PC-9 (cell line): Measurements from ENCODE around the gene TCTA. TPM values are rescaled to one million over a fixed set of nuclear protein-coding genes. Genes with fewer than 3 reads are reported as not detected.
A peak's percentile ranks its signal among the peaks of the same experiment; 100 is the strongest.

ENCODE experiments used
- BruUV-seq: library from RNA; stranded (reverse); fragments of 400-500 nt; replicated peaks from 2 replicates; lab custom pipeline; 2021; lab: Mats Ljungman, UMichigan
- CTCF ChIA-PET: fragments of 300-600 bp; sonication (Branson Sonifier 250); formaldehyde crosslinking; loops from one replicate; lab custom pipeline; 2022; ENCODE audit warnings: antibody characterized with exemption; lab: Charles Lee
- POLR2A ChIA-PET: fragments of 300-600 bp; sonication (Branson Sonifier 250); formaldehyde crosslinking; loops from one replicate; lab custom pipeline; 2022; ENCODE audit warnings: antibody characterized with exemption; ENCODE audit not compliant: unreplicated experiment; lab: Charles Lee
- DNase-seq, 2 experiments: peaks; one replicate each; pipeline versions ENCODE4 v3.0.0 to v3.0.0-alpha.2; 2015 to 2022; ENCODE audit warnings: mixed read lengths in 1 of 2
- H2AFZ ChIP-seq: fragments of 200-600 bp; sonication (generic); 2 replicates; pipeline ENCODE4 v1.8.1; 2017; ENCODE audit warnings: antibody characterized with exemption
- H3F3A ChIP-seq: fragments of 200-600 bp; sonication (generic); 2 replicates; pipeline ENCODE4 v1.8.1; 2017; ENCODE audit warnings: antibody characterized with exemption, mild to moderate bottlenecking, low read depth; ENCODE audit not compliant: insufficient read depth
- H3K27ac ChIP-seq: fragments of 200-600 bp; sonication (generic); 2 replicates; pipeline ENCODE4 v1.6.1; 2016; ENCODE audit warnings: mixed run types
- H3K27me3 ChIP-seq: fragments of 200-600 bp; sonication (generic); 2 replicates; pipeline ENCODE4 v1.6.1; 2016; ENCODE audit warnings: low read depth, mixed run types; ENCODE audit not compliant: insufficient read depth
- H3K36me3 ChIP-seq: fragments of 200-600 bp; sonication (generic); 2 replicates; pipeline ENCODE4 v1.6.1; 2016; ENCODE audit warnings: low read depth, mixed run types
- H3K4me1 ChIP-seq: fragments of 200-600 bp; sonication (generic); replicated peaks from 2 replicates; pipeline ENCODE4 v1.6.1; 2016; ENCODE audit warnings: mixed run types; ENCODE audit not compliant: insufficient read depth
- H3K4me2 ChIP-seq: fragments of 200-600 bp; sonication (generic); 2 replicates; pipeline ENCODE4 v1.6.1; 2017; ENCODE audit warnings: mixed run types
- H3K4me3 ChIP-seq: fragments of 200-600 bp; sonication (generic); 2 replicates; pipeline ENCODE4 v1.6.1; 2016; ENCODE audit warnings: mixed run types
- H3K79me2 ChIP-seq: fragments of 200-600 bp; sonication (generic); 2 replicates; pipeline ENCODE4 v1.6.1; 2017; ENCODE audit warnings: low read depth, mixed run types
- H3K9me2 ChIP-seq: fragments of 200-600 bp; sonication (generic); 2 replicates; pipeline ENCODE4 v1.8.1; 2017; ENCODE audit warnings: mild to moderate bottlenecking; ENCODE audit not compliant: insufficient read depth
- H3K9me3 ChIP-seq: fragments of 200-600 bp; sonication (generic); 2 replicates; pipeline ENCODE4 v1.8.1; 2016; ENCODE audit warnings: low read depth; ENCODE audit not compliant: insufficient read depth
- H4K20me1 ChIP-seq: fragments of 200-600 bp; sonication (generic); 2 replicates; pipeline ENCODE4 v1.8.1; 2017; ENCODE audit not compliant: insufficient read depth
- EZH2 ChIP-seq: fragments of 200-600 bp; sonication (generic); IDR thresholded peaks from 2 replicates; pipeline ENCODE4 v1.8.0; 2017; ENCODE audit warnings: antibody characterized with exemption, low read depth
- intact Hi-C: fragments of 100-400 bp; cut with micrococcal nuclease; formaldehyde crosslinking; loops from one replicate; pipeline ENCODE4 v1.10.0; 2022; ENCODE audit not compliant: unreplicated experiment
- total RNA-seq: library from RNA; stranded (reverse); gene quantifications from 2 replicates; pipeline ENCODE4 v1.2.3, GENCODE V29; 2021
- TF ChIP-seq, protein P1 (sequence below): fragments of 200-600 bp; sonication (generic); conservative IDR thresholded peaks from 2 replicates; pipeline ENCODE4 v1.6.1; 2017; ENCODE audit warnings: mixed run types, antibody characterized with exemption, mild to moderate bottlenecking, moderate library complexity

Gene TCTA
- total RNA-seq, 1 experiment from 2014 or later = 17.2 TPM

DNA sequence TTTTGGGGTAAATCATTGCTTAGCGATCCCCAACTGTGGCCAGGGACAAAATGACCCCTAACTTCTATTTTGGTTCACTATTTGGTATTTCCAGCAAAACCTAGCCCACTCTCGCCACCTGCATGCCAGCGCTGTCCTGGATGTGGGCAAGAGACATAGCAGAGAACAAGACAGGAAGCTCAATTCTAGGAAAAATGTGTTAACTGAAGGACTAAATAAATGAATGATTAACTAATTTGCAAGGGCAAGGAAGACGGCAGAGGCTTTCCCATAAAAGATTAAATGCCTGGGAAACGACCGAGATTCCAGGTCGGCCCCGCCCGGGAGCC, 16.5 kb downstream of the TCTA start:
- ChIA-PET CTCF (interaction anchor here (0.6 to 0.7 kb wide), 2 partner anchors 15 to 692 kb away, joined by 4 to 6 read pairs; no protein-coding TSS in a partner anchor), POLR2A (interaction anchor here (0.5 to 0.7 kb wide), 4 partner anchors 16 to 663 kb away, joined by 3 to 6 read pairs (median 4); partner anchors contain the start of genes RHOA and USP4)
- H2AFZ ChIP-seq = peak overlapping the region; percentile 91
- H3K4me2 ChIP-seq = peak overlapping the region; percentile 74
- H3K4me3 ChIP-seq = peak overlapping the region; percentile 67
- H3F3A ChIP-seq = 0 out of 2 replicates have a peak, but pooled peaks cover 5% of the 10 kb centered on the region
- no peaks in the 10 kb centered on the region for H3K27me3 ChIP-seq
- H3K4me1 ChIP-seq = 0 out of 2 replicates have a peak, but pooled peaks cover 4% of the 10 kb centered on the region
- no peak overlapping the region for H3K27ac ChIP-seq
- no peaks in the 10 kb centered on the region for H3K9me2 ChIP-seq
- intact Hi-C loops = no loop called here
- TF ChIP-seq, protein P1, sequence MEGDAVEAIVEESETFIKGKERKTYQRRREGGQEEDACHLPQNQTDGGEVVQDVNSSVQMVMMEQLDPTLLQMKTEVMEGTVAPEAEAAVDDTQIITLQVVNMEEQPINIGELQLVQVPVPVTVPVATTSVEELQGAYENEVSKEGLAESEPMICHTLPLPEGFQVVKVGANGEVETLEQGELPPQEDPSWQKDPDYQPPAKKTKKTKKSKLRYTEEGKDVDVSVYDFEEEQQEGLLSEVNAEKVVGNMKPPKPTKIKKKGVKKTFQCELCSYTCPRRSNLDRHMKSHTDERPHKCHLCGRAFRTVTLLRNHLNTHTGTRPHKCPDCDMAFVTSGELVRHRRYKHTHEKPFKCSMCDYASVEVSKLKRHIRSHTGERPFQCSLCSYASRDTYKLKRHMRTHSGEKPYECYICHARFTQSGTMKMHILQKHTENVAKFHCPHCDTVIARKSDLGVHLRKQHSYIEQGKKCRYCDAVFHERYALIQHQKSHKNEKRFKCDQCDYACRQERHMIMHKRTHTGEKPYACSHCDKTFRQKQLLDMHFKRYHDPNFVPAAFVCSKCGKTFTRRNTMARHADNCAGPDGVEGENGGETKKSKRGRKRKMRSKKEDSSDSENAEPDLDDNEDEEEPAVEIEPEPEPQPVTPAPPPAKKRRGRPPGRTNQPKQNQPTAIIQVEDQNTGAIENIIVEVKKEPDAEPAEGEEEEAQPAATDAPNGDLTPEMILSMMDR = no peak
- TF ChIP-seq EZH2 = no peak
- no peak for DNase-seq
- no peaks in the 10 kb centered on the region for H3K79me2 ChIP-seq
- no peaks in the 10 kb centered on the region for H3K9me3 ChIP-seq
- no peaks in the 10 kb centered on the region for H4K20me1 ChIP-seq
- TSS peak; percentile 68 for BruUV-seq
- H3K36me3 ChIP-seq = no peaks in the 10 kb centered on the region

DNA sequence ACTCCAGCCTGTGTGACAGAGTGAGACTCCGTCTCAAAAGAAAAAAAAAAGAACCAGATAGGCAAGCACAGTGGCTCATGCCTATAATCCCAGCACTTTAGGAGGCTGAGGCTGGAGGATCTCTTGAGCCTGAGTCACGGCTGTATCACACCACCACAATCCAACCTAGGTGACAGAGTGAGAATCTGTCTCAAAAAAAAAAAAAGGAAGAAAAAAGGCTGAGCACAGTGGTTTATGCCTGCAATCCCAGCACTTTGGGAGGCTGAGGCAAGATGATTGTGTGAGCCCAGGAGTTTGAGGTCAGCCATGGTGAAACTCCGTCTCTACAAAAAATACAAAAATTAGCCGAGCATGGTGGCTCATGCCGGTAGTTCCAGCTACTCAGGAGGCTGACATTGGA, 22.5 kb downstream of the TCTA start:
- Histone ChIP-seq H3K9me2 (no peaks in the 10 kb centered on the region), H3K79me2 (no peaks in the 10 kb centered on the region), H3K27ac (no peak overlapping the region), H3K9me3 (no peaks in the 10 kb centered on the region), H4K20me1 (no peaks in the 10 kb centered on the region), H3K27me3 (no peaks in the 10 kb centered on the region), H2AFZ (no peak overlapping the region), H3K4me2 (no peak overlapping the region), H3K36me3 (no peaks in the 10 kb centered on the region), H3K4me3 (no peak overlapping the region), H3K4me1 (0 out of 2 replicates have a peak, but pooled peaks cover 3% of the 10 kb centered on the region), H3F3A (0 out of 2 replicates have a peak, but pooled peaks cover 5% of the 10 kb centered on the region)
- no peak for TF ChIP-seq EZH2
- TF ChIP-seq, protein P1 = no peak
- POLR2A ChIA-PET = no interaction called here
- no TSS peak for BruUV-seq
- no peak for DNase-seq
- CTCF ChIA-PET = interaction anchor here (0.6 kb wide), 1 partner anchor 70 kb away, joined by 4 read pairs; no protein-coding TSS in a partner anchor
- intact Hi-C loops = no loop called here

DNA sequence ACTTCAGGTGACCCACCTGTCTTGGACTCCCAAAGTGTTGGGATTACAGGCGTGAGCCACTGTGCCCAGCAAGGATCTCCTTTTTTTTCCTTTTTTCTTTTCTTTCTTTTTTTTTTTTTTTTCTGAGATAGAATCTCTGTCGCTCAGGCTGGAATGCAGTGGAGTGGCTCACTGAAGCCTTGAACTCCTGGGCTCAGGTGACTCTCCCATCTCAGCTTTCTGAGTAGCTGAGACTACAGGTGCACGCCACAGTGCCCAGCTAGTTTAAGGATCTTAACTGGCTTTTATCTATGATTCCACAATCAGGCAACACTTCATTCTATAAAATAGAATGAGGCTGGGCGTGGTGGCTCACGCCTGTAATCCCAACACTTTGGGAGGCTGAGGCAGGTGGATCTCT, 33.2 kb downstream of the TCTA start:
- Histone ChIP-seq H3K4me1 (peaks cover 17% of the 10 kb centered on the region), H3K36me3 (no peaks in the 10 kb centered on the region), H3K4me3 (no peak overlapping the region), H3K4me2 (no peak overlapping the region), H3K79me2 (no peaks in the 10 kb centered on the region), H3K9me3 (no peaks in the 10 kb centered on the region), H3K9me2 (no peaks in the 10 kb centered on the region), H3K27me3 (no peaks in the 10 kb centered on the region), H3F3A (peaks cover 12% of the 10 kb centered on the region; the same call in 1 of the 2 replicates), H4K20me1 (no peaks in the 10 kb centered on the region), H2AFZ (no peak overlapping the region), H3K27ac (no peak overlapping the region)
- TF ChIP-seq, protein P1 = no peak
- no peak for TF ChIP-seq EZH2
- BruUV-seq = no TSS peak
- DNase-seq = no peak
- intact Hi-C loops = no loop called here
- ChIA-PET POLR2A (no interaction called here), CTCF (interaction anchor here (1.0 kb wide), 1 partner anchor 30 kb away, joined by 3 read pairs; no protein-coding TSS in a partner anchor)
